ENCODE measurements around the gene PPOX.

DNA sequence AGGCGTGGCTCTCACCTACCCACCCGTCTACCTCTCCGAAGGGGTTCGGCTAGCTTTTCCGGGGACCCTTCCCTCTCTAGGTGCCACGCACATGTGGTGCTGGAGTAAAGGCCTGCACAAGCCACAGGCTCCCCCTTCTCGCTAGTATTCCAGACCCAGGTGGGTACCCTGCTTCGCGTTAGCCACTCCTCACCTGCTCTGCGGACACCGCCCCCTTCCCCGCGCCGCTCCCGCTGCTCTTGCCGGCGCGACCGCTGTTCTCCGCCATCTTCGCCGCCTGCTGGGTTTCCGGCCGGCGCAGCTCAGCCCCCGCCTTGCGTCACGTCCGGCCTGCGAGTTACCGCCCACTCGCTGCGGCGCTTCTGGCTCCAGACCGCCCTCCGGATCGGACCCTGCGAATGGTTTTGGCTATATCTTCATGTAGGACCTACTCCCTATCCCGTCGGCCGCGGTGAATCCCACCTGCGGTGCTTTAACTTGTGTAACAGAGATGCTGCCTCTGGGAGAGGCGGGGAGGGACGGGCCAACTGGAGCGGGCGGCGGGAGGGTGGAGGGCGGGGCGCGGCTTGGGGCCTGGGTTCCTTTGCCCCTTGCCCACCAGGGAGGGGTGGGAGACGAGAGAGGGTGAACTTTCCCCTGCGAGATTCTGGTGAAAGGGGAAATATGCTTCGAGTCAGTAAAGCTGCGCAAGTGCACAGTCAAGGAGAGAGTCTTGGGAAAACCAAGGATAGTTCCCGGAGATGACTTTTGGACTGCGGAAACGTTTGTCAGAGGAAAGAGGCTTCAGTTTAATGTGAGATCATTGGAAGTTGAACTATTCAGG, 48.3 kb upstream of the PPOX start, which contains the start of the genes NIT1 and PFDN2:
- TF ChIP-seq POLR2AphosphoS5 (IDR thresholded peaks at IDR 0.05; ENCODE audit: low read depth, low read length) (peak; percentile 85), POLR2A (IDR thresholded peaks at IDR 0.05; ENCODE audit: low read depth, low read length) (peak; percentile 93)

Data from GM12892 (cell line).